KMS-11 (cell line): ENCODE measurements around the gene SLITRK4.

Experiments used
- H2AFZ ChIP-seq: fragments of 200-600 bp; sonication (generic); 2 replicates; pipeline ENCODE4 v1.6.1; 2016; ENCODE audit warnings: antibody characterized with exemption, mixed run types, low read depth
- H3K27ac ChIP-seq: fragments of 200-600 bp; sonication (generic); 2 replicates; pipeline ENCODE4 v1.6.1; 2016; ENCODE audit warnings: mild to moderate bottlenecking, mixed run types
- H3K27me3 ChIP-seq: fragments of 200-600 bp; sonication (generic); 2 replicates; pipeline ENCODE4 v1.6.1; 2017; ENCODE audit warnings: mild to moderate bottlenecking, low read depth, mixed run types, moderate library complexity; ENCODE audit not compliant: insufficient read depth
- H3K36me3 ChIP-seq: fragments of 200-600 bp; sonication (generic); 2 replicates; pipeline ENCODE4 v1.6.1; 2017; ENCODE audit warnings: mild to moderate bottlenecking, mixed run types; ENCODE audit not compliant: insufficient read depth
- H3K4me1 ChIP-seq: fragments of 200-600 bp; sonication (generic); 2 replicates; pipeline ENCODE4 v1.6.1; 2016; ENCODE audit warnings: mild to moderate bottlenecking, low read depth, mixed run types; ENCODE audit not compliant: poor library complexity, severe bottlenecking
- H3K4me2 ChIP-seq: fragments of 200-600 bp; sonication (generic); 2 replicates; pipeline ENCODE4 v1.7.0; 2016; ENCODE audit warnings: mild to moderate bottlenecking, mixed run types
- H3K4me3 ChIP-seq: fragments of 200-600 bp; sonication (generic); IDR thresholded peaks from 2 replicates; pipeline ENCODE4 v1.6.1; 2017; ENCODE audit warnings: low read depth, low read length, mixed read lengths; ENCODE audit not compliant: insufficient read depth
- H3K79me2 ChIP-seq: fragments of 200-600 bp; sonication (generic); 2 replicates; pipeline ENCODE4 v1.6.1; 2016; ENCODE audit warnings: low read depth, mixed run types; ENCODE audit not compliant: insufficient read depth
- H3K9ac ChIP-seq: fragments of 200-600 bp; sonication (generic); 2 replicates; pipeline ENCODE4 v1.6.1; 2016; ENCODE audit warnings: mild to moderate bottlenecking, mixed run types
- H4K20me1 ChIP-seq: fragments of 200-600 bp; sonication (generic); 2 replicates; pipeline ENCODE4 v1.6.1; 2016; ENCODE audit warnings: mild to moderate bottlenecking, mixed run types; ENCODE audit not compliant: insufficient read depth
- TF ChIP-seq, protein P1 (sequence below): fragments of 200-600 bp; sonication (generic); conservative IDR thresholded peaks from 2 replicates; pipeline ENCODE4 v1.6.1; 2017; ENCODE audit warnings: low read depth, mild to moderate bottlenecking, antibody characterized with exemption, low read length, moderate library complexity, mixed read lengths

Gene SLITRK4

DNA sequence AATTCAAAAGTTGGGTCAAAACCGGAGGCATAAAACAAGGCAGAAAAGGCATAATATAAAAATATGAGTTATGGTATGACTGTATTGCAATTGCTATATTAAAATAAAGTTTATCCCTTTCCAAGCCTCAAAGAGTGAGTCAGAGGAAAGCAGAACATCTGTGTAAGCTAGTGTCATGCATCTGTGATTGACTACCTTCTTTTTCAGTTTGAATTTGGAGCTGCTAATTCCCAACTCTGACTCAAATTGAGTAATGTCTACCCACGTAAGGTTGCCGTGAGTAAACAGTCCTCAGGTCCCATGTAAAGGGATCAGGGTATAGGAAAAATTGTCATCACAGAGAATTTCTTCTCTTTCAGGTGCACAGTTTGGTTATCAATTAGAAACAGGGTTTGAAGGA is 6.5 kb upstream of the SLITRK4 start:
- Histone ChIP-seq H3K27ac (no peak overlapping the region), H3K36me3 (no peaks in the 10 kb centered on the region), H3K4me3 (no peak overlapping the region), H2AFZ (no peak overlapping the region), H3K4me2 (no peak overlapping the region), H4K20me1 (no peaks in the 10 kb centered on the region), H3K79me2 (no peaks in the 10 kb centered on the region), H3K4me1 (no peaks in the 10 kb centered on the region), H3K9ac (no peak overlapping the region), H3K27me3 (no peaks in the 10 kb centered on the region)
- TF ChIP-seq, protein P1, sequence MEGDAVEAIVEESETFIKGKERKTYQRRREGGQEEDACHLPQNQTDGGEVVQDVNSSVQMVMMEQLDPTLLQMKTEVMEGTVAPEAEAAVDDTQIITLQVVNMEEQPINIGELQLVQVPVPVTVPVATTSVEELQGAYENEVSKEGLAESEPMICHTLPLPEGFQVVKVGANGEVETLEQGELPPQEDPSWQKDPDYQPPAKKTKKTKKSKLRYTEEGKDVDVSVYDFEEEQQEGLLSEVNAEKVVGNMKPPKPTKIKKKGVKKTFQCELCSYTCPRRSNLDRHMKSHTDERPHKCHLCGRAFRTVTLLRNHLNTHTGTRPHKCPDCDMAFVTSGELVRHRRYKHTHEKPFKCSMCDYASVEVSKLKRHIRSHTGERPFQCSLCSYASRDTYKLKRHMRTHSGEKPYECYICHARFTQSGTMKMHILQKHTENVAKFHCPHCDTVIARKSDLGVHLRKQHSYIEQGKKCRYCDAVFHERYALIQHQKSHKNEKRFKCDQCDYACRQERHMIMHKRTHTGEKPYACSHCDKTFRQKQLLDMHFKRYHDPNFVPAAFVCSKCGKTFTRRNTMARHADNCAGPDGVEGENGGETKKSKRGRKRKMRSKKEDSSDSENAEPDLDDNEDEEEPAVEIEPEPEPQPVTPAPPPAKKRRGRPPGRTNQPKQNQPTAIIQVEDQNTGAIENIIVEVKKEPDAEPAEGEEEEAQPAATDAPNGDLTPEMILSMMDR: no peak

DNA sequence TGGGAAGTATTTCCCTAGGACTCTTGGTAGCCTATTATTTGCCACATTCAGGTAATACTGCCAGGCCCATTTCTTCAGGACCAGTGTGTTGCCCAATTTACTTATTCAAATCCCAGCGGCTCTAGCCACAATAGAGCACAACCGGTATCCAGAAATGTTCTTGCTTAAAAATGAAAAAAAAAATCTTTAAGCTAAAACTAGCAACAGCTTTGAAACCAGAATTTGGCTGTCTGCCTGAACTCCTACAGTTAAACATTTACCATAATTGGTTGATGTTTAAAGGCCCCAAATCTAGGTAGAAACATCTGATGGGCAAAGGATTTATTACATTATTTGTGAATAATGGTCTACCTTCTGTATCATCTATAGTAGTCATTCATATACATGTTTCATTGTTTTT is 930 bp upstream of the SLITRK4 start:
- Histone ChIP-seq H3K27me3 (no peaks in the 10 kb centered on the region), H3K79me2 (no peaks in the 10 kb centered on the region), H2AFZ (no peak overlapping the region), H3K4me3 (no peak overlapping the region), H4K20me1 (no peaks in the 10 kb centered on the region), H3K9ac (no peak overlapping the region), H3K4me2 (no peak overlapping the region), H3K27ac (no peak overlapping the region), H3K4me1 (peaks cover 16% of the 10 kb centered on the region), H3K36me3 (no peaks in the 10 kb centered on the region)
- TF ChIP-seq, protein P1: no peak

DNA sequence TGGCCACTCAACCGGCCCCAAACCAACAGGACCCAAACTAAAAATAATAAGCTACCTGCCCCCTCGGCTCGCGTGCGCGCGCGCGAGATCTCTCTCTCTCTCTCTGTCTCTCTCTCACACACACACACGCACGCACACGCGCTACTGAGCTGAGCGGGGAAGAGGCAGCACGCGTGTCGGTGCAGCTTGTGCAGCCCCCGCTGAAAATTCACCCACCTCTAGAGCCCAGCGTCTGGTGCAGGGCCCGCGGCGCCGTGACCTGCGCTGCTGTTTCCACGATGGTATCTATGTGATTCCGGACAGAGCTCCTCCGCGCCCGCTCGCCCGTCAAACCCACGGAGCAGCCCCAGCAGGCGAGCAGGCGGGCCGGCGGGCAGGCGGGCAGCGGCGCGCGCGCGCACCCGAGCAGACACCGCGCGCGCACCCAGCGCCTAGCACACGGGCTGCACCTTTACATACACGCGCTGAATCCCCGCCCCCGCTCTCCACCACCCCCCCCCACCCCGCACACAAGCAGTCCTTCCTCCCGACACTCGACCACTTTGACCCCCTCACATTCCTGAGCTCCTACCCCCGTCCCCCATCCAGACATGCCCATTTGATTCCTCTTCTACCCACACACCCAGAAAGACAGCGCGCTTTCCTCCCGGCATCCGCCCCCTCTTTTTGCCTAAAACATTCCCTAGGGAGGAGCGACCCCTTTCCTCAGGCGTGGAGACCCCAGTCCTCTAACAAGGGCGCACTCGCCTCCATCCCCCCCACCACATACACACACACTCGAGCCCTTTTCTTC is 1.0 kb downstream of the SLITRK4 start:
- TF ChIP-seq, protein P1: no peak
- no peak overlapping the region for H3K4me3 ChIP-seq
- no peak overlapping the region for H2AFZ ChIP-seq
- no peaks in the 10 kb centered on the region for H3K36me3 ChIP-seq
- H3K4me2 ChIP-seq: no peak overlapping the region
- no peaks in the 10 kb centered on the region for H3K79me2 ChIP-seq
- no peaks in the 10 kb centered on the region for H3K27me3 ChIP-seq
- H3K27ac ChIP-seq: no peak overlapping the region
- no peaks in the 10 kb centered on the region for H4K20me1 ChIP-seq
- peaks cover 33% of the 10 kb centered on the region for H3K4me1 ChIP-seq
- no peak overlapping the region for H3K9ac ChIP-seq

DNA sequence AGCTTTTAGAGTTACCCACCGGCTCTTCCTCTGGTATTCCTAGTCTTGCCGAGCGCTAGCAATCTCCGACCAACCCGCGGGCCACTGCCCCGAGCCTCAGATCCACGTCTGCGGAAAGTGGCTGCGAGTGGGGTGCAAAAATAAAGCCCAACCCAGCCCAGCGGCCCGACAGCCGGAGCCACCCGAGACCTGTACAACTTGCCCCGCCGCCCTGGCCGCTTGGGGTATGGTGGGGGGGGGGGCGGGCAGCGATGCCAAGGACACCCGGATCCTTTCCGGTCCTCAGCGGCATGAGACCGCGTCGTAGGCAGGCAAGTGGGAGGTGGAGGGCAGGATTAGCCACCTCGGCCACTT is 1.6 kb downstream of the SLITRK4 start:
- no peak overlapping the region for H3K4me2 ChIP-seq
- TF ChIP-seq, protein P1: no peak
- no peak overlapping the region for H3K9ac ChIP-seq
- no peaks in the 10 kb centered on the region for H3K79me2 ChIP-seq
- H3K27ac ChIP-seq: no peak overlapping the region
- H3K4me1 ChIP-seq: peaks cover 39% of the 10 kb centered on the region
- H3K36me3 ChIP-seq: no peaks in the 10 kb centered on the region
- H2AFZ ChIP-seq: no peak overlapping the region
- no peaks in the 10 kb centered on the region for H3K27me3 ChIP-seq
- H4K20me1 ChIP-seq: no peaks in the 10 kb centered on the region
- H3K4me3 ChIP-seq: no peak overlapping the region
